HG03108 (cell line): ENCODE data around the gene COL8A2.

Source experiments
- ATAC-seq: cut with Tn5 transposase; IDR thresholded peaks from one replicate; pipeline ENCODE4 v1.9.1; 2021; ENCODE audit warnings: moderate library complexity; ENCODE audit not compliant: unreplicated experiment

The COL8A2 gene

DNA sequence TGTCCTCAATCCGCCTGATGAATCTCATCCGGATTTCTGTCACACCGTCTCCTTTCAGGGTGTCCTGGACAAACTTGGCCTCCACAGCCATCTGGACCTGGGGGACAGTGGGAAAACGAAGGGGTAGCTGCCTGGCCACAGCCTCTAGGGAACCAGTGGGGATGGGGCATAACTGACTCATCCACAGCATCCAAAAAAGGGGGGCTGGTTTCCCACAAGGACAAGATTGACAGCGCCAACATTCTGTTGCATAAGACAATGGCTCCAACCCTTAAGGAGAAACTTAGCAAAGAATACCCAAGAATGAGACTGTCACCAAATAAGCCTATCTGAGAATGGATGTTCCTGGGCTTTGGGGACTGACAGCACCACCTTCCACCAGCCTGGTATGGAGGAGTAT is 12.2 kb upstream of the COL8A2 start:
- ATAC-seq = no peak

DNA sequence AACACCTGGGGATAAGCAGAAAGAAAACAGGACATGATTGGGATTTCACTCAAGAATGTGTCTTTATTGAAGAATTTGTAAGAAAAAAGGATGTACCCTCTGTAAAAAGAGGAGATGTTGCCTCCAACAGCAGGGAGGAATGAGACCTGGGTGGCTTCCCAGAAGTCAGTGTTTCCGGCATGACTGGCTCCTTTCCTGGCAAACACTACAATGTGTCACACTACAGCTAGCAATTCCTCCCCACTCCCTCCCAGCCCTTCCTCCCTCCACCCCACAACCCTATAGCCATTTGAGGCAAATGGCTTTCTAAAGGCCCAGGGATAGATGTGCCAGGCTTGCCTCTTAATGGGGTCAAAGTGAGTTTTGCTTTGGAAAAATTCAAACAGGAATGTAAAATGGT is 11.5 kb upstream of the COL8A2 start:
- ATAC-seq = no peak

DNA sequence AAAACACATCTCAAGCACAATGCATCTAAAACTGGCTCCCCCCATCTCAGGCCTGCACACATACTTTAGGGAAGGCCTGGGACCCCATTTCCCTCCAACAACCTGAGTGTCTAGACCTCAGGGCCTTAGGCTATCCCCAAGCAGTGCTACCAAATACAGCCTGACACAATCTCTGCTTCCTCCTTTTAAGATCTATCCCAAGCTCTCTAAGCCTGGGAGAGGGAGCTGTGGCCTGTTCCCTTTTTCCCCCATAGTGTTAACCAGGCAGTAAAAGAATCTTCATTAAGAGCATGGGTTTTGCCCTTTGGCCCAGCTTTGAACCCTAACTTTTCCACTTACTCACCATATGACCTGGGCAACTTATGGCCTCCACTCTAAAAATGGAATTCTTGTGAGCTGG is 10.8 kb upstream of the COL8A2 start:
- ATAC-seq = no peak

DNA sequence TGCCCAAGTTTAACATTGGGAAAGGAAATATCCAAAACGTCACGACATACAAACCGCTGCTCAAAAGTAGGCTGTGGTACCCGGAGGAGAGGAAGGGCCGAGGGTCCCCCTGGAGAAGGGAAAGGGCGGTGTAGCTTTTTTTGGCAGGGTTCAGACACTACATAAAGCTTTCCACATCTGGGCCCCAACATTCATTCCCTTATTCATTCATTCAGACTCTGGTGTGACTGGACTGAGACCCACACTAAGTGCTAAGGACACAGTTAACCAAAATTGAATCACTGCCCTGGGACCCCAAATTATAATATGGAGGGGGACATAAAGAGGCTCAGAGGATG is 10.3 kb upstream of the COL8A2 start:
- no peak for ATAC-seq

DNA sequence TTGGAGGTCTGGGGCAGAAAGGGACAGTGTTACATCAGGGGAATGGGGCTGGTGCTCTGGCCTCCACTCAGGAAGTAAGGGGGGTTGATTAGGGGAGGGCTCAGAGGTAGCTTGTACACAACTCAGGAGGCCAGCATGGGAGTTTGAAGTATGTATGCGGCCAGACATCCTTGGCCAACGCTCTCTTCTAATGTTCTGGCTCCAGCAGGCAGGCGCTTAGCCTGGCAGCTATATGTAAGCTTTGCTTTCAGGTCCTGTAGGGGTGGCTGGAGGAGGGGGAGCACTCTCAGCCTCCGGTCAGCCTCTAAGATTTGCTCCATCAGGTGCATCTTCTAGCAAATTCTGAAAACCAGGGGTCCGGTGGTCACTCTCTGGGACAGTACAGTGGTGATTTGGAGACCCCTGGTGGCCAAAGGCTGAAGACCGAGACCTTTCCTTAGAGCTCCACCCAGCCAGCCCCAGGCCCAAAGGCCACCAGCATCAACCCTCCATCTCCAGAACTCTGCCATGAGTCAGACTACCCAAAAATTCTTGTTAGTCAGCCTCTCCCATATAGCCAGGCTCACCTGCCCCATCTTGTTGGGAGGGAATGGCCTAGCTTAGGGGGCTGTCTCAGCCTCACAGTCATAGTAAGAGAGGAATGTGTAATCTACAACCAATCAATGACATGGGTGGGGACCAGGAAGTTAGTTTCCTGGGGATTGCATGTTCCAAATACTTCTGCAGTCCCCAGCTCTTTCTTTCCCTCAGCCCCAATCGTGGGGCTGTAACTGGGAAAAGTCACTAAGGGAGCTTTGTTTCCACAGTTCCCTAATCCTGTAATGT is 9.7 kb upstream of the COL8A2 start:
- no peak for ATAC-seq

DNA sequence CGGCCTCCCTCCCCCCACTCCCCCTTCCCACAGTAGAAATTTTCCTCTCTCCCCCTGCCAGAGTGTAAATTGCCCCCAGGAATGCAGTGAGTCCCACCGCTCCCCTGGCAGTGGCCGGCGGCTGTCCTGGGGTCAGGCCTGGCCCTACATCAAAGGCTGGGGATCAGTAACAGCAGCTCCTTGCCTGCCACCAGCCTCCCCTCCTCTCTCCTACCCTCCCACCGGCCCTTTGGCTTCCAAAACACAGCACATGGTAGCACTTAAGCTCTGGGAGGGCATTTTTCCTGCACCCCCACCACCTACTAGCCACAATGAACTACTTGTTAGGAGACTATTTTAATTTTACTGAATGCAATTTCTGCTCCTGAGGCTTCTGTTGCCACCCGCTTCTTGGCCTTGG is 9.0 kb upstream of the COL8A2 start:
- no peak for ATAC-seq

DNA sequence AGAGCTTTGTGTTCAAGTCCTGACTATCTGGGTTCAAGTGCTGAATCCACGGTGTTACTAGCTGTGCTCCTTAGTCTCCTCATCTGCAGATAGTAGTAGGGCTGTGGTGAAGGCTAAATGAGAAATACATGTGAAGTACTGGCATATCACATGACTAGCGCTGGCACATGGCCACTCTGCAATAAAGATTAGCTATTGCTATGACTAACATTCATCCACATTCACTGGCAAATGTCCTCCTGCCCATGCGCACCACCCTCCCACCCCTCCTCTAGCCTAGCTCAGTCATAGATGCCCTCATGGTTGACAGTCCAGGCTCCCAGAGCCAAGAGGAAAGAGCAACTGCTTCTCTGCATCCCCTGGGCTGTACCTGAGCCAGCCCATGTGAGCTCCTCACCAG is 8.5 kb upstream of the COL8A2 start:
- no peak for ATAC-seq

DNA sequence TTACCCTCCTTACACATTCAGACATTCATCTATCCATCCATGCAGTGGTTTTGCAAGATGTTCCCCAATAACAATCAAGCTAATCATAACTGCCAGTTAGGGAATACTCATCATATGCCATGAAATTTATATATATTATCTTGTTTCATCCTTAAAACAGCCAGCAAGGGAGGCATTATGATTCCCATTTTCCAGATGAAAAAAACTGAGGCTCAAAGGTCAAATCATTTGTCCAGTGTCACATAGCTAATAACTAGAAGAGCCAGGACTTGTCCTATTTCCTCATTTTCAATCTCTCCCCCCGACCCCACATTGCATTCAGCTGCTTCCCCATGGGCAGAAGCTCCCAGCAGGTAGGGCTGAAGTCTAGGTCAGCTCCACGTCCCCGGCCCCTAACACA is 7.0 kb upstream of the COL8A2 start:
- ATAC-seq = no peak

DNA sequence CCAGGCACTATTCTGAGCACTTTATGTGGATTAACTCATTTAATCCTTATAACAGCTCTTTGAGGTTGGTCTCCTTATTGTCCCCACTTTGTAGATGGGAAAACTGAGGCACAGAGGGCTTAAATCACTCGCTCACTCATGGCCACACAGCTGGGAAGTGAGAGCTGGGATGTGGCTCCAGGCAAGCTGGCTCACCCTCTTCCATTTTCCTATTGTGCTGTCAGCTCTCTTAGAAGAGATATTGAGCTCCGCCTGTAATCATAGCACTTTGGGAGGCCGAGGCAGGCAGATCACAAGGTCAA is 3.8 kb upstream of the COL8A2 start:
- no peak for ATAC-seq

DNA sequence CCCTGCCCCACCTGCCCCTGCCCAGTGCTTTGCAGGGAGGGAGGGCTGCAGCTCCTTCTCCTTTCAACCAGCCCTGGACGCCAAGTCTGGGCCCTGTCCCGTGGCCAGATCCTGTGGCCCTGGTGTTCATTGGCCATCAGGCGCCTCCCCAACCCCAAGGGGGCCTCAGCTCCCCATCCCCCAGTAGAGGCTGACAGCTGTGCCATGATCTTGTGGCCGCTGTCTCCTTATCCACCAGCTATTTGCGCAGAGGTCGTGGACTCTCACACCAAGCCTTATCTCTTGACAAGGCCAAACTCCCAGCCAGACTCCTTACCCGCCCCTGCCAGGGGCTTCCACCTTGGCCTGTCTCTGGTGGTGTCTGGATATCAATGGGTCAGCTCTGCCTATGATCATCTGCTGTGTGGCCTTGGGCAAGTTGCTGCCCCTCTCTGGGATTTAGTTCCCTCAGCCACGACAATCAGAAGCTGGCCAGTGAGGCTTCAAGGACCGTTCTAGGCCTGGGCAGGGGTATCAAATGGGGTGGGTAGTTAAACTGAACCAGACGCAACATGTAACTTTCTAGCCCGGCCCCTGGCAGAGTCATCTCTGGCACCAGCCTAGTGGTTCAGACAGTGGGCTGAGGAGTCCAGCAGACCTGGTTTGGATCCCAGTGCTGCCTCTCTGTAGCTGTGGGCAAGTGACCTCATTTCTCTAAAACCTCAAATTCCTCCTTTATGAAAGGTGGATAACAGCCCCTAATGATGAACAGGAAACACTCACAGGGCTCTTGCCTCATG is 3.3 kb upstream of the COL8A2 start:
- no peak for ATAC-seq

DNA sequence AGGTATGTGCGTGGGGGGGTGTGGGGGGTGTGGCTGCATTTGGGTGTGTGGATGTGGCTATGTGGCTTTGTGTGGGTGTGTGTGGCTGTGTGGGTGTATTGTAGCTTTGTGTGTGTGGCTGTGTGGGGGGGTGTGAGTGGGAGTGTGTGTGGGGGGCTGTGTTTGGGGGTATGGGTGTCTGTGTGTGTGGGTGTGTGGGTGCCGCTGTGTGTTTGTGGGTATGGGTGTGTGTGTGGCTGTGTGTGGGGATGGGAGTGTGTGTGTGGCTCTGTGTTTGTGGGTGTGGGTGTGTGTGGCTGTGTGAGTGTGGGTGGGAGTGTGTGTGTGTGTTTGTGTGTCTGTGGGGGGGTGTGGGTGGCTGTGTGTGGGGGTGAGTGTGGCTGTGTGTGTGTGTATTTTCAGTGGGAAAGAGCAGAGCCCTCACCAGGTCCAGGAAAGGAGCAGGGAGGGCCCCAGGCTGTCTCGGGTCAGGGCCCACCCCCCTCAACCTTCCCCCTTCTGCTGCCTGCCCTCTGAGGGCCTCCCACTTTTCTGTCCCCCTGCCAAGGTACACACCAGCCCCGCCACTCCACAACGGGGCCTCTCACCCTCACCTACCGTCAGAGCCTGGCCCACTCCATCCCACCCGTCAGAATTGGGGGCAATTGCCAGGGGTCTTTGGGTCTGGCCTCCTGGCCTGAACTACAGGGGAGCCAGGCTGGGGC is 1.9 kb upstream of the COL8A2 start:
- no peak for ATAC-seq

DNA sequence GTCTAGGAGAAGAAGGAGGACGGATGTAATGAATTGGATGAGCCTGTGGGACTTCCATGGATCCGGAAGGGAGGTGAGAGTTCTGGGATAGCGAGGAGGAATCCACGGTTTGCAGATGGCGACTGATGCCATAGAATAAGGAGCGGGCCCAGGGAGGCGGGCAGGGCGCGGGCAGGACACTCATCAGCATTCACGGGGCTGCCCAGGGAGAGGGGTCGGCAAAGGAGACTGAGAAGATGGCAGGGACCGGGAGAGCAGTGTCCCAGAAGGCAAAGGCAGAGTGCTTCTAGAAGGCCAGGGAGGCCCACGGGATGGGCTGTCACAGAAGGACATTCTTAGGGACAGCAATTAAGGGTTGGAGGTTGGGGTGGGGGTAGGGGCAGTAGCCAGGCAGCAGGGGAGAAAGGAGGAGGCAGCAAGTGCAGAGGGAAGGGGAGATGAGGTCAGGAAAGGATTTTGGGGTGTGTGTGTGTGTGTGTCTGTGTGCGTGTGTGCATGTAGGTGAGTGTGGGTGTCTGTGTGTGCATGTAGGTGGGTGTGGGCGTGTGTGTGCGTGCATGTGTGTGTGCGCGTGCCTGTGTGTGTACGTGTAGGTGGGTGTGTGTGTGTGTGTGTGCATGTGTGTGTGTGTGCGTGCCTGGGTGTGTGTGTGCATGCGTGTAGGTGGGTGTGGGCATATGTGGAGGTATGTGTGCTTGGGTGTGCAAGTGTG is 1.1 kb upstream of the COL8A2 start:
- no peak for ATAC-seq

DNA sequence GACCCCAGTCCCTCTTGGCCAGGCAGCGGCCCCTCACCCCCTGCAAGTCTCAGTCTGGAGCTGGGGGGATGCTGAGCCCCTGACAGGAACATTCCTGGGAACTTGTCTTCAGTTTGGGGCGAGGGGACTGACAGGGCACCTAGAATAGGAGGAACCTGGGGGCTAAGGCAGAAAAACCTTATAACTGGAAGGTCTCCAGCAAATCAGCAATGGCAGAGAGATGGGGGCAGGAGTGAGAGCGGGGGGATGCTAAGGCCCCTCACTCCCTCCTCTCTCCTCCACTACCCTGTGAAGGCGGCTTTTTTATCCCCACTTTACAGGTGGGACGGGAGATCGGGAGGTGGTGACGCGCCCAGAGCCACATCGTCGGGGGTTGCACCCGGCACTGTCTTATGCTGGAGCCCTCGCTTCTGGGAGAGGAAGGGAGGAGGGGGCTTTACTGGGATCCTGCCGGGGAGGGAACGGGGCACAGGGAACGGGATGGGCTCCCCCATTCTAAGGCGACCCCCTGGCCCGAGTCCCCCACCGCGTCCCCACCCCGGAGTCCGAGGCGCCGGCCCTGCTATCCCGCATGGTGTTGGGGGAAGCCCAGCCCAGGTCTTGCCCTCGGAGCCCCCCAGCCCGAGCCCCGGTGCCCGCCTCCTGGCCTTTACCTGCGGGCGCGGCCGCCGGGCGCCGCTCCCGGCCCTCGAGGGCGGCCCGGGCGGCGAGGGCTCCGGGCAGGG is 456 bp downstream of the COL8A2 start:
- ATAC-seq = no peak

DNA sequence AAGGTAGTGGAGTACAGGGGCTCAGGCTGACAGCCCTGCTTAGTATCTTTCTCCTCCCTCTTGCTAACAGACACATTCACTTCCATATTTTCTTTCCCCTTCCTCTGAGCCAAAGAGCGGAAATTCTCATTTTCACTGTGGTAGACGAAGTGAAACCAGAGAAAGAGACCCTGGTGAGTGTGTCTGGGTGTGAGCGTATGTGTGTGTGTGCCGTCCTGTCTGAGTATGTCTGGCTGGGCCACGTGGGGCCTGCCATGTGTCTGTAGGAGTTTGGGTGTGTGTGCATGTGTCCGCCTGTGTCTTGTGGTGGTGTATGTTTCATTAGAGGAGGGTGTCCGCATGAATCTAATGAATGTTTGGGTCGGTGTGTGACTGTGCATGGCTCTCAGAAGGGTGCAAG is 1.7 kb downstream of the COL8A2 start:
- no peak for ATAC-seq

DNA sequence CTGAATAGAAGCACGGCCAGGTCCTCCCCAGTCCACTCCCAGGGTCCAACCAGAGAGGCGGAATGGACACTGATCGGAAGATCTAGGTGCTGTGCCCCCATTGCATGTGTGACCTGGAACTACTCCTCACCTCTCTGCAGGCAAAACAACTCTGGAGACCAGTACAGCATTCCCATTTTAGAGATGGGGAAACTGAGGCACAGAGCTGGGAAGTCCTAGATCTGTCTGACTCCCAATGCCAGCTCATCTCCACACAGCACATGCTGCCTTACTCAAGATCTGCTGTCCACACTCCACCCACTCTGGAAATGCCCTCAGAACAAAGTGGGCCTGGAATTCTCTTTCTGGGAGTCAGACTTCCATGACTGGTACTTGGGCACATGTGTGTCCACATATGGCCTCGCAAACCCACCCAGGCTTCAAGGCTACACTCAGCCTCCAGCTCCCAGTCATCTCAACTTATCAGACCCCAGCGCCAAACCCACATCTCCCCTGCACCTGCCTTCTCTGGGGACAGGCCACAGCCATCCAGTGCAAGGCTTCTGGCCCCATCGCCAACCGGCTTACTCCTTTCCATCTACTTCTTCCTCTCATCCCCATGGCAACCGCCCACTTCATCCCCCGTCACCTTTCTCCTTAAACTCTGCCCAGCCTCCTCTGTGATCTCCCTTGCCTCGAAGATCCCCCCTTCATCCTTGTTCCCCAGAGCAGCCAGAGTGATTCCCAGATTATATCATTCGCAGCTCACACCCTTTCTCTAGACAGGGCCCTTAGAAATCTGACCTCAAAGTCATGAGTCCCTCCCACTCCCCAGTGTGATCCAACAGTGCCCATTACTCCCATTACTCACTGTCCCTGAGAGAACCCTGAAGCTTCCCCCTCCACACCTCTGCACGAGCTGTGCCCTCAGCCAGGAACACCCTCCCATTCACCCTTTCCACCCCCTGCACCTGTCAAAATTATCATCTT is 2.7 kb downstream of the COL8A2 start:
- ATAC-seq = no peak

DNA sequence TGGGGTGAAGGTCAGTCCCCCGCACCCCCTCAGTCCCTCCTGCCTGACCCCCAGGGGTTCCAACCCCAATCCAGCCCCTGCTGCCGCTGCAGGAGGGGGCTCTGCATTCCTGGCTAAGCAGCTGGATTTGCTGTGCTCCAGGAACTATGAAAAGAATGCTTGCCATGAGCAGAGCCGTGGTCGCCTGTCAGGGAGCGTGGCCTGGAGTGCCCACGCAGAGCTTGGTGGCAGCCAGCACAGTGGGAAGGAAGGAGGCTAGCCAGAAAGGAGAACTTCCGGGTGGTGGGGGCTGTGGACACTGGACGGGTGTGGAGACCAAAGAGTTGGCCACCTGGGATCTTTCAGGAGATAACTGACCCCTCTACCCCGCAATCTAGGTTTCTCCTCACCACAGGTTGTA is 5.6 kb downstream of the COL8A2 start:
- ATAC-seq = no peak

DNA sequence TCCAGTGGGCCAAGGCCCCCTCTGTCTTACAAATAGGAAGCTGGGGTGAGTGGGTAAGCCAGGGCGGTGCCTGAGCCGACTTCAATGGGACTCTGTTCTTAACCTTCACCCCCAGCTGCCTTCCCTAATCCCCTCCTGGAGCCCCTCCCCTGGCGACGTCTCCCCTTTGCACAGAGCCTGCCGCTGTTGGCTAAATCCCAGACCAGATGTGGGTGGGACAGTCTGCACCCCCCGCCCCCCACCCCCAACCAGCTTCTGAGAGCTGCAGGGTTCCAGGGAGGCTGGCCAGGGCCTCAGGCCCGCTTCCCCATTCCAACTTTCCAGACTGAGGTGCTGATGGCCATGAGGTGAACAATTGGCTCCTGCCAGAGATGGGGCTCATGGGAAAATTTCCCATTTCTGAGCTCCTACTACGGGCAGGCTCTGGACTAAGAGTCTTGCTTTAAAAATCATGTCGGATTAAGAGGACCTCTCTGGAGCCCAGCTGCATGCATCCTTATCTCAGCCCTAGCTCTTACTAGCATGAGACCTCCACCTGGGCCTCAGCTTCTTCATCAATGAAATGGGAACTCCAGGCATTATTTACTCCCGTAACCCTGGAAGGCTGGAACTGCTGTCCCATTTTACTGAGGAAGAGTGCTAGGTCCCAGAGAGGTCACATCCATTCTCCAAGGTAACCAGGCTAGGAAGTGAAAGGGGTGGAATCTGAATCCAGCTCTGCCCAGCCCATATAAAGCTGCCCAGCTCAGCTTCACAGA is 6.4 kb downstream of the COL8A2 start:
- no peak for ATAC-seq

DNA sequence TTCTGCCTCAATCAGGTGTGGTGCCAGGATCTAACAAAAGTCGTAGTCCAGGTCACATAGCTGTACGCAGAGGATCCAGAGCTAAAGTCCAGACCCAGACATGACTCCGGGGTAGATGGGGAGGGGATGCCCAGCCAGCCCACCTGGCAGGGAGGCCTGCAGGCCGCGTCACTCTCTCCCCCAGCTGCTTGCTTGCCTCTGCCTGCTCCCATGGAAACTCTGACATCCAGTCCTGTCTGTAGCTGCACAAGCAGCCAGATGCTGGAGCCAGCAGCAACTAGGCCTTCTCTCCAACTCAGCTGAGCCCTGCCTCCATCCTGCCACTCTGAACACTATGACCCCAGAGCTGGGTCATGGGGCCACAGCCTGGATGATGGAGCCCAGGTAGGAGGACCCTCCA is 8.1 kb downstream of the COL8A2 start:
- ATAC-seq = no peak

DNA sequence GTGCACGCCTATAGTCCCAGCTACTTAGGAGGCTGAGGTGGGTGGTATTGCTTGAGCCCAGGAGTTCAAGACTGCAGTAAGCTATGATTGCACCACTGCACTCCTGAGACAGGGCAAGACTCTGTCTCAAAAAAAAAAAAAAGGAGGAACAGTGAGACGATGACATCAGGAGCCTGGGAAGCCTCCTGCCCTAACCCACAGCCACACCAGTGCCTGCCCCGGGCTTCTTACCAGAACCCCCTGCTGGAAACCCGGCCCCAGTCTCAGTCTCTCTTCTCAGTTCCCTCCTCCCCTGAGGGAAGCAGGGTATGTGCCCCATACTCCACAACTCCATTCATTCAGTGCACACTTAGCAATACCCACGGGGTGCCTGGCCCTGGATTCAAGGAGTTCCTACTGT is 9.1 kb downstream of the COL8A2 start:
- ATAC-seq = no peak
